ENCODE results near the gene MGAT4C. TPM values are rescaled to one million over a fixed set of nuclear protein-coding genes. Genes with fewer than 3 reads are reported as not detected.

The MGAT4C gene
- total RNA-seq, 1 donor from 2014 or later: 0.53 TPM

DNA sequence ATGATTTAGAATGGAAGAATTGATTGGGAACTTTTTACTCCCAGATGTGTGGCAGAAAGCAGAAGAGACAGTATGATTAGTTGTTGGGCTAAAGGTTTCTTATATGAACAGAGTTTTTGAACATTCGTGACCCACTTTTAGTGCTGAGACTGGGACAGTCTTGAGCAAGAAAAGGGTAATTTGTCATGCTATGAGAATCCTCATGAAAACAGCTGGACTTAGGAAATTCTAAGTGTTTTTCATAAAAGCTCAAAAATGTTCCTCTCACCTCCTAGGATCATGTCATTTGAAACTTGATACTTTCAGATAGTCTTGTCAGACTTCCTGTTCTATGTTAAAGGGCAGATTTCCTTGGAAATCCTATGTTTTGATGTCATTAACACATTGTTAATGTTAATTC, 86.1 kb downstream of the MGAT4C start:
- Mint-ChIP-seq H3K4me1 (ENCODE audit: low read depth) (peaks cover 5% of the 10 kb centered on the region), H3K27ac (no peak overlapping the region), H3K36me3 (ENCODE audit: insufficient read depth) (no peaks in the 10 kb centered on the region), H3K4me3 (ENCODE audit: low read depth) (no peak overlapping the region), H3K9me3 (ENCODE audit: low read depth) (no peaks in the 10 kb centered on the region), H3K27me3 (no peaks in the 10 kb centered on the region)
- no peak for DNase-seq (ENCODE audit: low spot score, unreplicated experiment)
- TF ChIP-seq, protein P1, sequence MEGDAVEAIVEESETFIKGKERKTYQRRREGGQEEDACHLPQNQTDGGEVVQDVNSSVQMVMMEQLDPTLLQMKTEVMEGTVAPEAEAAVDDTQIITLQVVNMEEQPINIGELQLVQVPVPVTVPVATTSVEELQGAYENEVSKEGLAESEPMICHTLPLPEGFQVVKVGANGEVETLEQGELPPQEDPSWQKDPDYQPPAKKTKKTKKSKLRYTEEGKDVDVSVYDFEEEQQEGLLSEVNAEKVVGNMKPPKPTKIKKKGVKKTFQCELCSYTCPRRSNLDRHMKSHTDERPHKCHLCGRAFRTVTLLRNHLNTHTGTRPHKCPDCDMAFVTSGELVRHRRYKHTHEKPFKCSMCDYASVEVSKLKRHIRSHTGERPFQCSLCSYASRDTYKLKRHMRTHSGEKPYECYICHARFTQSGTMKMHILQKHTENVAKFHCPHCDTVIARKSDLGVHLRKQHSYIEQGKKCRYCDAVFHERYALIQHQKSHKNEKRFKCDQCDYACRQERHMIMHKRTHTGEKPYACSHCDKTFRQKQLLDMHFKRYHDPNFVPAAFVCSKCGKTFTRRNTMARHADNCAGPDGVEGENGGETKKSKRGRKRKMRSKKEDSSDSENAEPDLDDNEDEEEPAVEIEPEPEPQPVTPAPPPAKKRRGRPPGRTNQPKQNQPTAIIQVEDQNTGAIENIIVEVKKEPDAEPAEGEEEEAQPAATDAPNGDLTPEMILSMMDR (IDR thresholded peaks at IDR 0.05; ENCODE audit: unreplicated experiment): no peak

DNA sequence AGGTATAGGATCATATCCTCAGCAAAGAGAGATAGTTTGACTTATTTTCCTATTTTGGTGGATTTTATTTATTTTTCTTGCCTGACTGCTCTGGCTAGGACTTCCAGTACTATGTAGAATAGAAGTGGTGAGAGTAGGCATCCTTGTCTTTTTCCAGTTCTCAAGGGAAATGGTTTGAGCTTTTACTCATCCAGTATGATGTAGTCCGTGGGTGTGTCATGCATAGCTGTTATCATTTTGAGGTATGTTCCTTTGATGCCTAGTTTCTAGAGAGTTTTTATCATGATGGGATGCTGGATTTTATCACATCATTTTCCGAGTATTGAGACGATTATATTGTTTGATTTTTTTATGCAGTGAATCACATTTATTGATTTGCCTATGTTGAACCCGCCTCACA, 97.2 kb downstream of the MGAT4C start:
- no peaks in the 10 kb centered on the region for H3K27me3 Mint-ChIP-seq
- H3K4me3 Mint-ChIP-seq (ENCODE audit: low read depth): no peak overlapping the region
- H3K36me3 Mint-ChIP-seq (ENCODE audit: insufficient read depth): no peaks in the 10 kb centered on the region
- DNase-seq (ENCODE audit: low spot score, unreplicated experiment): no peak
- H3K27ac Mint-ChIP-seq: no peak overlapping the region
- no peaks in the 10 kb centered on the region for H3K4me1 Mint-ChIP-seq (ENCODE audit: low read depth)
- TF ChIP-seq, protein P1 (IDR thresholded peaks at IDR 0.05; ENCODE audit: unreplicated experiment): no peak
- peaks cover 9% of the 10 kb centered on the region for H3K9me3 Mint-ChIP-seq (ENCODE audit: low read depth)

DNA sequence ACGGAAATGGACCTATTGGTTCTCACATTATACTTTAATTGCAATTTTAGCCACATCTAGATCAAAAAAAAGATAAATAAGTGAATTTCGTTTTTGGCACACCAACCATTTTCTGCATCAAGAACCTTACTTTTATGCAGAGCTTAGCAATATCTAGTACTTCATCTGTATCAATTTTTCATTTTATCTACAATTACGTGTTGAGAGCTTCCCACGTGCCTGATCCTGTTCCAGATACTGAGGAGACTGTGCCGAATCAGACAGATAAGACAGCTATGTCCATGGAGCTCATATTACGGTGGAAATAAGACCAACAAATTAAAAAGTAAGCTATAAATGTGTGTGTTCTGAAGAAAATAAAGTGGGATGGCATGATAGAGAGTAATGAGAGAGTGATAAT, 101.6 kb downstream of the MGAT4C start:
- H3K36me3 Mint-ChIP-seq (ENCODE audit: insufficient read depth): no peaks in the 10 kb centered on the region
- no peak for DNase-seq (ENCODE audit: low spot score, unreplicated experiment)
- no peak overlapping the region for H3K27ac Mint-ChIP-seq
- no peaks in the 10 kb centered on the region for H3K4me1 Mint-ChIP-seq (ENCODE audit: low read depth)
- H3K27me3 Mint-ChIP-seq: no peaks in the 10 kb centered on the region
- TF ChIP-seq, protein P1 (IDR thresholded peaks at IDR 0.05; ENCODE audit: unreplicated experiment): no peak
- no peak overlapping the region for H3K4me3 Mint-ChIP-seq (ENCODE audit: low read depth)
- H3K9me3 Mint-ChIP-seq (ENCODE audit: low read depth): peaks cover 1% of the 10 kb centered on the region

DNA sequence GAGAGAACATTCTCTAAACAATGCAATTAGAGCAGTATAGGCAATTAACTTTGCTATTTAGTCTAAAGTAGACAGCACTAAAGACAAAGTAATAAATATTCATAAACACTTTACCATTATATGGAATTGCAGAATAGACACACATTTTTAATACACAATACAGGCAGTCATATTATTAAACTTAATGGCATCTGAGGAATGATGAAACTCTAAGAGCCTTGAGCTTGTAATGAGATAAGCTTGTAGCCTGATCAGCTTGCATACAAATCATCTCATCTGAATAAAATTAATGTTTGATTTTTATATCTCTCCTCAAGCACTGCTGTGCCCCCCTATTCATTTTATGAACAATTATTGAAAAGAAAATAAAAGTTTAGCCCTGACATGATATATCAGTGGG, 107.6 kb downstream of the MGAT4C start:
- TF ChIP-seq, protein P1 (IDR thresholded peaks at IDR 0.05; ENCODE audit: unreplicated experiment): no peak
- Mint-ChIP-seq H3K27ac (no peak overlapping the region), H3K4me1 (ENCODE audit: low read depth) (no peaks in the 10 kb centered on the region), H3K27me3 (no peaks in the 10 kb centered on the region), H3K4me3 (ENCODE audit: low read depth) (no peak overlapping the region), H3K9me3 (ENCODE audit: low read depth) (no peaks in the 10 kb centered on the region), H3K36me3 (ENCODE audit: insufficient read depth) (no peaks in the 10 kb centered on the region)
- no peak for DNase-seq (ENCODE audit: low spot score, unreplicated experiment)

DNA sequence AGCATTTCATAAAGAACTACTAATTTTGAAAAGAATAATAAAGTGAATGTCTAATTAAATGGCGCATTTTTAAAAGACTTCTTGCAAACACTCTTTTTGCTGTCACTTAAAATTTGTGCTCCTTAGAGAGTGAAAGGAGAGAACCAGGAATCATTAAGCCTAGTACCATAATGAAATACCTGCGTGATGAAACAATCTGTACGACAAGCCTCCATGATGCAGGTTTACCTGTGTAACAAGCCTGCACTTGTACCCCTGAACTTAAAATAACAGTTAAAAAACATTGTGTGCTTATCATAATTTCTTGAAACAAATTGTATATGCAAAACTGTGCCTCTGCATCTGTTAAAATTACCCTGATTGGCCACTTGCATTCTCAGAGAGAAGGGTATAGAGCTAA, 108.1 kb downstream of the MGAT4C start:
- no peak for DNase-seq (ENCODE audit: low spot score, unreplicated experiment)
- H3K4me3 Mint-ChIP-seq (ENCODE audit: low read depth): no peak overlapping the region
- H3K27me3 Mint-ChIP-seq: no peaks in the 10 kb centered on the region
- no peaks in the 10 kb centered on the region for H3K4me1 Mint-ChIP-seq (ENCODE audit: low read depth)
- no peaks in the 10 kb centered on the region for H3K36me3 Mint-ChIP-seq (ENCODE audit: insufficient read depth)
- no peak overlapping the region for H3K27ac Mint-ChIP-seq
- TF ChIP-seq, protein P1 (IDR thresholded peaks at IDR 0.05; ENCODE audit: unreplicated experiment): no peak
- H3K9me3 Mint-ChIP-seq (ENCODE audit: low read depth): no peaks in the 10 kb centered on the region

All from progenitor cell of endocrine pancreas (in vitro differentiated cells).